Kidney (tissue), 14 donors: ENCODE results near the gene SPIRE1. TPM values are rescaled to one million over a fixed set of nuclear protein-coding genes. Genes with fewer than 3 reads are reported as not detected.

ENCODE experiments used
- DNase-seq, 5 donors: peaks; one replicate each; pipeline ENCODE4 v3.0.0-alpha.2; 2013 to 2020
- FAIRE-seq: peaks from 2 replicates; lab custom pipeline; 2012; peaks lifted over from hg19 to GRCh38; lab: Jason Lieb, UNC
- H3K27ac ChIP-seq, 2 donors: one replicate each; pipeline ENCODE4 v1.7.0; 2013; ENCODE audit warnings: low read depth in 2 of 2, low read length in 2 of 2, inconsistent platforms in 1 of 2
- H3K27me3 ChIP-seq: one replicate; pipeline ENCODE4 v1.7.1; 2013; ENCODE audit warnings: low read length, inconsistent platforms; ENCODE audit not compliant: control insufficient read depth, insufficient read depth
- H3K36me3 ChIP-seq, 3 donors: one replicate each; pipeline versions ENCODE4 v1.7.0 to v1.7.1; 2013; ENCODE audit warnings: low read length in 3 of 3, control low read depth in 1 of 3, inconsistent platforms in 1 of 3; ENCODE audit not compliant: insufficient read depth in 3 of 3, control insufficient read depth in 2 of 3
- H3K4me1 ChIP-seq, 3 donors: one replicate each; pipeline versions ENCODE4 v1.7.0 to v1.7.1; 2013; ENCODE audit warnings: low read length in 3 of 3, inconsistent platforms in 1 of 3, low read depth in 1 of 3; ENCODE audit not compliant: control insufficient read depth in 2 of 3, insufficient read depth in 2 of 3
- H3K4me3 ChIP-seq, 3 donors: one replicate each; pipeline versions ENCODE4 v1.7.0 to v1.8.1; 2013; ENCODE audit warnings: low read length in 3 of 3, control low read depth in 1 of 3, inconsistent platforms in 1 of 3
- H3K9ac ChIP-seq, 3 donors: one replicate each; pipeline versions ENCODE4 v1.7.0 to v1.7.1; 2013; ENCODE audit warnings: low read length in 3 of 3, control low read depth in 1 of 3, inconsistent platforms in 1 of 3
- H3K9me3 ChIP-seq, 3 donors: one replicate each; pipeline versions ENCODE4 v1.7.0 to v1.7.1; 2013; ENCODE audit warnings: low read length in 3 of 3, control low read depth in 1 of 3, inconsistent platforms in 1 of 3; ENCODE audit not compliant: control insufficient read depth in 2 of 3, insufficient read depth in 1 of 3
- CTCF ChIP-seq: IDR thresholded peaks from 3 replicates; pipeline ENCODE4 v1.5.1; 2012; ENCODE audit warnings: mild to moderate bottlenecking, moderate library complexity, borderline replicate concordance; ENCODE audit not compliant: insufficient read depth; ENCODE audit errors: extremely low read depth
- intact Hi-C: fragments of 100-400 bp; cut with DNase I; formaldehyde crosslinking; loops from one replicate; pipeline ENCODE4 v1.11.1; 2022
- polyA plus RNA-seq: library from polyadenylated mRNA; stranded (reverse); fragments of 350-450 nt; fragmentation: Illumina TruSeq; extraction: RNeasy Lipid Tissue Mini Kit (QIAGEN cat#74804); gene quantifications from one replicate; pipeline ENCODE4 v1.2.3, GENCODE V29; 2014; ENCODE audit warnings: low read depth, low replicate concordance; ENCODE audit not compliant: insufficient read depth
- total RNA-seq: library from RNA; stranded (reverse); fragmentation: NEBNext Ultra II Directional; extraction: Animal tissue kit (Norgen Biotek cat#: 25700); gene quantifications from one replicate; pipeline ENCODE4 v1.2.1, GENCODE V29; 2021
- donor health status: control.
- donor health status: control.
- donor health status: control.
- donor health status: control.
- donor health status: control.
- donor health status: DM: yes; HTN: yes; CAD: no.
- donor health status: Normal renal cell carcinoma (clear cell type).

SPIRE1 gene
- total and polyA plus RNA-seq, 2 donors from 2014 or later: 12.3 to 35.1 TPM

- no peaks in the 10 kb centered on the region for H3K27me3 ChIP-seq
- TF ChIP-seq CTCF: no peak
- DNase-seq (no peak), FAIRE-seq (no peak)
- no peak overlapping the region for H3K27ac ChIP-seq
- H3K9ac ChIP-seq: no peak overlapping the region
- no peaks in the 10 kb centered on the region for H3K36me3 ChIP-seq
- H3K4me1 ChIP-seq: no peaks in the 10 kb centered on the region
- intact Hi-C loops: no loop called here
- no peaks in the 10 kb centered on the region for H3K9me3 ChIP-seq
- H3K4me3 ChIP-seq: no peak overlapping the region
These were observed 160.6 kb downstream of the SPIRE1 start for GRCh38 chr18:12497296-12497695.

GRCh38 chr18:12492907-12493306 is 165.0 kb downstream of the SPIRE1 start:
- no peak for DNase-seq
- Histone ChIP-seq H3K27me3 (no peaks in the 10 kb centered on the region), H3K4me3 (no peak overlapping the region), H3K9me3 (no peaks in the 10 kb centered on the region), H3K4me1 (no peaks in the 10 kb centered on the region), H3K27ac (no peak overlapping the region), H3K9ac (no peak overlapping the region), H3K36me3 (no peaks in the 10 kb centered on the region)
- intact Hi-C loops: no loop called here
- TF ChIP-seq CTCF: no peak
- FAIRE-seq: no peak

GRCh38 chr18:12491611-12492435 is 166.1 kb downstream of the SPIRE1 start:
- intact Hi-C loops: no loop called here
- DNase-seq (no peak), FAIRE-seq (no peak)
- TF ChIP-seq CTCF: no peak
- Histone ChIP-seq H3K9me3 (no peaks in the 10 kb centered on the region), H3K27ac (no peak overlapping the region), H3K27me3 (no peaks in the 10 kb centered on the region), H3K4me1 (no peaks in the 10 kb centered on the region), H3K4me3 (no peak overlapping the region), H3K36me3 (no peaks in the 10 kb centered on the region), H3K9ac (no peak overlapping the region)
